Measurements from ENCODE around the gene LENG1. TPM values are rescaled to one million over a fixed set of nuclear protein-coding genes. Genes with fewer than 3 reads are reported as not detected.
A peak's percentile ranks its signal among the peaks of the same experiment; 100 is the strongest.

LENG1 gene
- total RNA-seq, 1 donor = 4.7 TPM

GRCh38 chr19:54201980-54202379 lies 42.5 kb upstream of the LENG1 start:
- no peak for DNase-seq (ENCODE audit: insufficient read length, low spot score, missing footprints)
- H3K36me3 ChIP-seq (ENCODE audit: insufficient read depth, low read length) = peaks cover 58% of the 10 kb centered on the region
- no peaks in the 10 kb centered on the region for H3K27me3 ChIP-seq (ENCODE audit: insufficient read depth, low read length)
- H2AFZ ChIP-seq (ENCODE audit: low read length) = no peak overlapping the region
- TF ChIP-seq CTCF (IDR thresholded peaks at IDR 0.05; ENCODE audit: extremely low read depth, low read depth, low read length) = no peak
- H4K20me1 ChIP-seq (ENCODE audit: insufficient read depth, low read length) = peaks cover 61% of the 10 kb centered on the region
- no peaks in the 10 kb centered on the region for H3K9me3 ChIP-seq (ENCODE audit: low read depth, low read length)
- H3K4me2 ChIP-seq (ENCODE audit: insufficient read depth, low read length) = peak overlapping the region; percentile 100
- H3K27ac ChIP-seq (ENCODE audit: low read depth, low read length) = peak overlapping the region; percentile 100
- peaks cover 63% of the 10 kb centered on the region for H3K79me2 ChIP-seq (ENCODE audit: insufficient read depth, low read length)
- peaks cover 46% of the 10 kb centered on the region for H3K4me1 ChIP-seq (ENCODE audit: insufficient read depth, low read length)
- H3K4me3 ChIP-seq (ENCODE audit: insufficient read depth, low read length) = peak overlapping the region; percentile 97

GRCh38 chr19:54201172-54201701 lies 41.7 kb upstream of the LENG1 start:
- no peak for DNase-seq (ENCODE audit: insufficient read length, low spot score, missing footprints)
- Histone ChIP-seq H3K27ac (ENCODE audit: low read depth, low read length) (peak overlapping the region; percentile 100), H2AFZ (ENCODE audit: low read length) (peak overlapping the region; percentile 26), H3K4me1 (ENCODE audit: insufficient read depth, low read length) (peaks cover 40% of the 10 kb centered on the region), H3K4me2 (ENCODE audit: insufficient read depth, low read length) (peak overlapping the region; percentile 100), H3K4me3 (ENCODE audit: insufficient read depth, low read length) (peak overlapping the region; percentile 97), H4K20me1 (ENCODE audit: insufficient read depth, low read length) (peaks cover 53% of the 10 kb centered on the region), H3K79me2 (ENCODE audit: insufficient read depth, low read length) (peaks cover 55% of the 10 kb centered on the region), H3K36me3 (ENCODE audit: insufficient read depth, low read length) (peaks cover 51% of the 10 kb centered on the region), H3K9me3 (ENCODE audit: low read depth, low read length) (no peaks in the 10 kb centered on the region), H3K27me3 (ENCODE audit: insufficient read depth, low read length) (no peaks in the 10 kb centered on the region)
- no peak for TF ChIP-seq CTCF (IDR thresholded peaks at IDR 0.05; ENCODE audit: extremely low read depth, low read depth, low read length)

- Histone ChIP-seq H3K27me3 (ENCODE audit: insufficient read depth, low read length) (no peaks in the 10 kb centered on the region), H3K9me3 (ENCODE audit: low read depth, low read length) (no peaks in the 10 kb centered on the region), H3K79me2 (ENCODE audit: insufficient read depth, low read length) (peaks cover 37% of the 10 kb centered on the region), H3K4me3 (ENCODE audit: insufficient read depth, low read length) (no peak overlapping the region), H4K20me1 (ENCODE audit: insufficient read depth, low read length) (peaks cover 35% of the 10 kb centered on the region), H3K27ac (ENCODE audit: low read depth, low read length) (no peak overlapping the region), H3K4me1 (ENCODE audit: insufficient read depth, low read length) (peaks cover 31% of the 10 kb centered on the region), H3K4me2 (ENCODE audit: insufficient read depth, low read length) (no peak overlapping the region), H3K36me3 (ENCODE audit: insufficient read depth, low read length) (peaks cover 34% of the 10 kb centered on the region), H2AFZ (ENCODE audit: low read length) (no peak overlapping the region)
- no peak for TF ChIP-seq CTCF (IDR thresholded peaks at IDR 0.05; ENCODE audit: extremely low read depth, low read depth, low read length)
- no peak for DNase-seq (ENCODE audit: insufficient read length, low spot score, missing footprints)
These were observed 39.9 kb upstream of the LENG1 start for GRCh38 chr19:54199401-54199800.

GRCh38 chr19:54197121-54197520 lies 37.6 kb upstream of the LENG1 start:
- Histone ChIP-seq H3K4me2 (ENCODE audit: insufficient read depth, low read length) (no peak overlapping the region), H3K27ac (ENCODE audit: low read depth, low read length) (no peak overlapping the region), H3K79me2 (ENCODE audit: insufficient read depth, low read length) (peaks cover 30% of the 10 kb centered on the region), H2AFZ (ENCODE audit: low read length) (no peak overlapping the region), H3K9me3 (ENCODE audit: low read depth, low read length) (no peaks in the 10 kb centered on the region), H3K27me3 (ENCODE audit: insufficient read depth, low read length) (no peaks in the 10 kb centered on the region), H3K4me3 (ENCODE audit: insufficient read depth, low read length) (no peak overlapping the region), H3K36me3 (ENCODE audit: insufficient read depth, low read length) (peaks cover 24% of the 10 kb centered on the region), H3K4me1 (ENCODE audit: insufficient read depth, low read length) (peaks cover 12% of the 10 kb centered on the region), H4K20me1 (ENCODE audit: insufficient read depth, low read length) (peaks cover 12% of the 10 kb centered on the region)
- no peak for TF ChIP-seq CTCF (IDR thresholded peaks at IDR 0.05; ENCODE audit: extremely low read depth, low read depth, low read length)
- DNase-seq (ENCODE audit: insufficient read length, low spot score, missing footprints) = no peak
